NOMO-1 (cell line): ENCODE measurements around the gene SYT1.

Experiments
- DNase-seq, 2 experiments: peaks; one replicate each; lab custom pipeline; 2025; ENCODE audit not compliant: unreplicated experiment in 2 of 2; lab: John Stamatoyannopoulos, UW

The SYT1 gene

DNA sequence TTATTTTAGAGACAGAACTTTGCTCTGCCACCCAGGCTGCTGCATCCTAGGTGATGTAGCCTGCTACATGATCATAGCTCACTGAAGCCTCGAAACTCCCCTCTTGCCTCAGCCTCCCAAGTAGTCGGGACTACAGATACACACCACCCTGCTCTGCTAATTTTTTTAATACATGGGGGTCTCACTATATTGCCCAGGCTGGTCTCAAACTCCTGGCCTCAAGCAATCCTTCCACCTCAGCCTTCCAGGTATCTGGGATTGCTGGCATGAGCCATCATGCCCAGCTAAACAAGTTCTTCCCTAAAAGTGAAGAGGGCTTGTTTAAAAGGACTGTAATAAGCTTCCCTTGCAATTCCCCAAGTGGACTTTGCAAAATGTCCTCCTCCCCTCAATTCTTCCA lies 515.8 kb downstream of the SYT1 start:
- no peak for DNase-seq

DNA sequence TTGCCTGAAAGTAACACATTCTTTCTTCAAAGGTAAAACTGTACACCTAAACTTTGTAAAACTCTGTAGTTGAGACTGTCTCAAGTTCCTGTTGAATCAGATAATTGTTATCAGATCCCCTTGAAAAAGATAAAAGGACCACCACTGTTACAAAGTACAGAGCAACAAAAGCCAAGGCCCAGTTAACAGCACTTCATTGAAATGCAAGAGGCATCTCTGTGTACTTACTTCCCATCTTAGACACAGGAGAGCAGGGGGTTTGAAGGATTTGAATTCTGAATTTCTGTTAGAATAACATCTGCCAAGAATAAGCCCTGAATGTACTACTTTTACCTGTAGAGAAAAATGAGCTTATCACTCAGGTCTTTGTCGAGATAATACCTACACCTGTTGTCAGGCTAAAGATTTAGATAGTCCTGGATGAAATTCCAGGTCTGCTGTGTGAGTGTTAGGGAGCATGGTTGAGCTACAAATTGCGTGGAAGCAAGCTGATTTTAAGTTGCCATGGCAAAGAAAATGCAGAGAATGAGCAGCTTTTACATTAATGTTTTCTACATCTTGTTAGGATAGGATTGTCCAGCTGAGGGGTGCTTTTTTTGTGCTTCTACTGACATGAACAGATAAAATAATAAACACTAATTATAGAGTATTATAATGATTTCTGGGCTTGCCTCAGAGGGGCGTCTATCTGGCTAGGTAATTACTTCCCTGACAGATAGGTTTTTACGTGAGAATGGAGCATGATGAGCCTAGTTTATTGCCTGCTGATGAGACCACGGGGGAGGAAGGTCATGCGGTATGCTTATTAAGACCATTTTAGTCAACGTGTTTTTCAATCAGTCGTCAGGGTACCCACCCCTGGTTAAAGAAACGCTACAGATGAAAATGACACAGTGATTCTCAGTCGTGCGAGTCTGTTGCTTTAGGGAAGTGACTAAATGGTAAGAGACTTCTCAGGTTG lies 517.0 kb downstream of the SYT1 start:
- no peak for DNase-seq

DNA sequence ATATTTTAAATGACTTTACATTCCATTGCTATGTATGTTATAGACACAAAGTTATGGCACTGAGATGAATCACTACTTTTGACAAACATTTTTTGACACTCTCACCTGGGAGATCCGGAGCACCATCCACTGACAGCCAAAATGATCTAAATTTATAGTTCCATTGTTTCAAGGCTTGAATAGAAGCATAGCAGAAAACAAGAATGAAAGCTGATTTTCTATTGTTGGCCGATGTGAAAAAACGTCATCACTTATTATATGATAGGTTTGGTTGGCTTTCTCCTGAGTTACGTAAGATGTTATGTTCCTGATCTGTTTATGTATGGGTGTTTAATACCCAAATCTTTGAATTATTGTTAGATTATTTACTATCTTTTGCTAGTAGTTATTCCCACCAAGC lies 520.0 kb downstream of the SYT1 start:
- DNase-seq: no peak

DNA sequence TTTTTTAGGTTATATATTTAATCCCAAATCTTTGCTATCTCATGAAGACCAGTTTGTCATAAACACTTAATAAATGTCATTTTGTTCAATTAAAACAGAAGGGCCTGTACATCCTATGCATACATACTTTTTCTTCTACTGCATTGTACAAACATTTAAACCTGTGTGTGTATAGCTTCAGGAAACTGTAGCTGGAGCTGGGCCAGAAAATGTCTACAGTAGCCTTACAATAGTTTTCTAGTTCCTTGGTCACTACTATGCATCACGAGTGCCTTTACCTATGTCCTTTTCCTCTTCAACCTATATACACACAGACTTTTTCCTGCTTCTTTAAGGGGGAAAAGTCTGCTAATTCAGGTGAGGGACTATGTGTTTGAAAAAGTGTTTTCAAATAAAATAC lies 523.4 kb downstream of the SYT1 start:
- DNase-seq: no peak

DNA sequence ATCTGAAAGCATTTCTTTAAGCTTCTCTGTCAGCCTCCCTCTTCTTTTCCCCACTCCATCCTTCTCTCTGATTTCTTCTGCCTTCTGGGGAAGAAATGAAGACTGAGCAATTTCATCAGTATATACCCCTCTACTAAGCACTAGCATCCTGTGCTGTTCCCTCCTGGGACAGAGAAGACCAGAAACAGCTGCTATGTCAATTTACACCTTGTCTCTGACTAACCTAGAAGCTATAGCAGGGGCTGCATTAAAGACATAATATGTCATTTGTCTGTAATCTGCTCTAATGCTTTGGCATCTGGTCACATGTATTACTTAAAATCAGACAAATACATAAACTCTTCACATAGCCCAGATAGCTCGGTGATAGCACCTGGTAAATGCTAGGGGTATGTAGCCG lies 529.3 kb downstream of the SYT1 start:
- DNase-seq: no peak

DNA sequence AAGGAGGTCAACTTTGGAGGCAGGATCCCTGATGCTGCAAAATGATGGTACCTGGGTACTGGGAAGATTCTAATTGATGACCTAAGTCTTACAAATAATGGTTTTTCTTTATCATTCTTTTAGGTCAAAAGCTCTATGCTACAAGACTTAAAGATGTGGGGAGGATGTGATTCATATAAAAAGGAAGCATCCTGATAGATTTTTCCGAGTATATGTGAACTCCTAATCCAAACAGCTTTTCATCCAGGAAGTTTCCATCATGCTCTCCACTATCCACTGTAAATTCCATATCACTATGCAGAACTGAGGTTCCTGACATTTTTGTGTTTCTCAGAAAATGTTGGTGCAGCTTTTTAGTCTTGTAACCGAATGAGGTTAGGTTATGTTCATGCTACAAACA lies 533.0 kb downstream of the SYT1 start:
- no peak for DNase-seq

DNA sequence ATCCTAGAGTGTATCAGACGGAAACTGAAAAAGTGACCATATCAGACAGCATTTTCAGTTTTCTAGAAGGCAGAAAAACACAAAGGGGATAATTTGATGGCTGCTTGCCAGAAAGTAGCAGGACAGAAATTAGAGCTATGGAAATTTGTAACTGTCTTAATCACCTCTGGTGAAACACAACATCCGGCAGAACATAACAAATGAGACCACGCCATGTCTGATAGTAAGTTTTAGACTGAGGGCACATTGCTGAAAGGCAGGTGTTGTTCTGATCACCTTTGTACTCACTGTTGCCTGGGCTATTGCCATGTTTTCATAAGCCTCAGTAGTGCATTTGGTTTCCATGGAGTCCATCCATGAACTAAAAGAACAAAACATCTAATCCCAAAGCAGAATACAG lies 535.9 kb downstream of the SYT1 start:
- DNase-seq: no peak

DNA sequence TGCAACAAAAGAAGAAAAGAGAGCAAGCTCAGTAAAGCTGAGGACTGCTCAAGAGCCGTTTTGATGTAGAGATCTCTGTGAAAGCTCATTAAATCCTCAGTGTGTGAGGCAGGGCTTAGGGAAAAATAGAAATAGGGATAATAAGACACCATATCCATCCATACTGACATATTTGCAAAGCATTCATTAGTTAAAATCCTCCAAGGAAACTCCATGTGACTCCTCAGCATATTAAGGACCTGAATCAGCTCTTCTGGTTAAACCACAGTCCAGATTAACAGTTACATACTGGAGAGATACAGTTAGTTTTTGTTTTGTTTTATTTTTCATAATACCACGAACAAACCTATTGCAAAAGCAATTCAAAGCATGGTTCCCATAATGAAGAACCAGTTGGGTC lies 538.0 kb downstream of the SYT1 start:
- no peak for DNase-seq

DNA sequence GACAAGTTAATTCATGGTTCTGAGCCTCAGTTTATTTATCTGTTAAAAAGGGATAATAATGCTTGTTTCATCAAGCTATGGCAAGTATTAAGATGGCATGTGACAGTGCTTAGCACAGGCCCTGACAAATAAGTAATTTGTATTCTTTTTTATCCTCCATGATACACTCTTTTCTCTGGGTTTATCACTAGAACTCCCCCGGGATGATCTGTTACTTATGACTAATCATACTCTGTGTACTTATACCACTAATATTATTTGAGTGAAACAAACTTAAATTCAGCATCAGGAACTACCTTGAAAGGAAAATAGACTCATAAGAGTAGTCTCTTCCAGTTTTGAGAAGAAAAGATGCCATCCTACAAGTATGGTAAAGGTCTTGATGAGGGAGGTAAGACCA lies 542.4 kb downstream of the SYT1 start:
- no peak for DNase-seq

DNA sequence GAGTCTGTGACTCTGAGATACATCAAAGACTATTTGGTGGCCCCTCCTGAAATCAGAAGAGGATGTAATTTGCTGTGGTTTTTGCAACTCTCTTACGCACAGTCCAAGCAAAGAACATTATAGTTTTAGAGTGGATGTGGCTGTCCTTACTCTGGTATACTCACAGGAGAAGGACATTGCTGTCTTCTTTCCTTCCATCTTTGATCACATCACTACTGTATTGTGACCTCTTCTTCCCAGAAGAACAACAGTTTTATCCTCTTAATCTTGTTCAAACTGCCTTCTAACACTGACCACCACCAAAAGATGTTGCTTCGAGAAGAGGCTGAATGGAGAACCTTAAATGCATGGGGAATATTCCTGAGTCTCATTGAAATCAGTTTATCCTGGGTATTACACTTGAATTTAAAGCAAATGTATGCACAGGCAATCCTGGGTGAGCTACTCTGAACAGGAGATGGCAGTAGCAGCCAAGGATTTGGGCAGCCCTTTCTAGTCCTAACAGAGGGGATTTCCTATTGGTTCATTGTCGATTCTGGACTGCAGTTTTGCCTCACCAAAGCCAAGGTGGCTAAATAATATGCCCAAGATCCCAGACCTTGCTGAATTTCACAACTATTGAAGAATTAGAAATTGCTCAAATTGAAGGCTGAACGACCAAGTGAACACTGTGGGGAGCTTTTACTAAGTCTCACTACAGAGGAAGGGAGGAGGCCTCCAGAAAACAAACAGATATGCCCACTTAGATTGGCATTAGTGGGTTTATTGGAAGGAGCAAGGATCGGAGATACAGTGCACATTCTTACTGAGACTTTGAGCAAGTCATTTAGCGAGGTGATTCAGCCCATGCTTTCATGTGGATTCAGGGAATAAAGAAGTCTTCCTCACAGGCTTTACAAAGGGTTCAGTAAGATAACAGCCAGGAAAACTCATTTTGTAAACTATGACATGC lies 543.4 kb downstream of the SYT1 start:
- no peak for DNase-seq

DNA sequence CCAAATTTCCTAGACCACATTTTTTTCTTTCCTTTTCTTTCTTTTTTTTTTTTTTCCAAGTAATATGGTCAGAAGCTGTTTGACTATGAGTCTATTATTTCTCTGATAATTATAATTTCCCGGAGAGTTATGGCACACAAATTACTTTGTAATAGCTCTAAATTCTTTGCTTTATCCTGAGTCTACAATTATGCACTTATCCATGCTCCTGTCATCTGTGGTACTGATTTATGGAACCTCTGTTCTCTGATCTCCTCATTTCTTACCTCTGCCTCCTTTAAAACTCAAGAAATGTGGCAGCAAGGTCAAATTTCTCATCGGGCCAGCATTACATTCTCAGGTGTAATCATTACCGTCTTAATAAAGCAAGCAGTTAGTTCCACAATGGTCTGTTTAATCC lies 544.1 kb downstream of the SYT1 start:
- no peak for DNase-seq

DNA sequence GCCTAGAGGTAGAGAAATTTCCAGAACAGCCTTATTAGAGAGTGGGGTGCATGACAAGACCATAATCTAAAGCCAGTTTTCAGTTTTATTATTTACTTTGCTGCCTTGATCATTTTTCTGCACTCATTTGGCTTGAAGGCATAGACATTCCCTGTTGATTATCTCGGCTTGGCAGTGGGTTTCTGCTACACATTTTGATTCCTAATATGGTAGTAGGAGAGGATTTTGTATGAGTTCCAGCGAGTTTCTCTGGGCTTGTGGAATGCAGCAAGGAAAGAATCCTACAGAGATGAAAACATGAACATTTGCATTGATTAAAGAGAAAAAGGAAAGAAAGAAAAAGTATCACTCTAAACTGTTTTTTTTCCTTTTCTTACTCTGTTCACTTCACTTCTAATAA lies 545.0 kb downstream of the SYT1 start:
- DNase-seq: no peak

DNA sequence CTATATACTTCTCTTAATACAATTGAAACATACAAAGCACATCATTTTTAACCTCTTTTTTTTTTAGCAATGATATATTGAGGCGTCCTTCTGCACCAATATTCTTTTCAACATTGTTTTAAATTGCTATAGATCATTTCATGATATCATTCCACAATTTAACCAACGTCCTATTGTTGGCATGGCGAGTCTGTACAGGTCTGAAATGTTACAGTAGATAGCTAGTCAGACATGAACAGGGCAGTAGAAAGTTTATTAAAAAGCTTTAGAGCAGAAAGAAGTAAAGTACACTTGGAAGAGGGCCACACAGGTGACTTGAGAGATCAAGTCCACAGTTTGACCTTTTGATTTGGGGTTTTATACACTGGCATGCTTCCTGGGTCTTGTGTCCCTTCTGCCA lies 547.2 kb downstream of the SYT1 start:
- no peak for DNase-seq

DNA sequence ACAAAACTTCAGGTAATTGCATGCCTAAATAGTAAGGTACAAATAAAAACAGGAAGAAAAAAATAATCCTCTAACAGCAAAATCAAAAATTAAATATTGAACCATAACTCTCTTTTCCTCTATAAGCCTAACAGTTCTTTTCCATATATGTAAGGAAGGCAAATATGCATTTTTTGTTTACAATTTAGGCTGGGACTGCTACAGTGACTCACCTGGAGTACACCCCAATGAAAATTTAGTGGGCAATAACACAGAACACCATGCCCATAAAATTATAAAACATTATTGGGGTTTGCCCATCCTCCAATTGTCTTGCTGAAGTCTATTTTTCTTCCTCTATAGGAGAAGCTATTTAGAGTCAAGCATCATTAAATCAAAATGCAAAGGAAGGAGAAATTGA lies 549.2 kb downstream of the SYT1 start:
- no peak for DNase-seq

DNA sequence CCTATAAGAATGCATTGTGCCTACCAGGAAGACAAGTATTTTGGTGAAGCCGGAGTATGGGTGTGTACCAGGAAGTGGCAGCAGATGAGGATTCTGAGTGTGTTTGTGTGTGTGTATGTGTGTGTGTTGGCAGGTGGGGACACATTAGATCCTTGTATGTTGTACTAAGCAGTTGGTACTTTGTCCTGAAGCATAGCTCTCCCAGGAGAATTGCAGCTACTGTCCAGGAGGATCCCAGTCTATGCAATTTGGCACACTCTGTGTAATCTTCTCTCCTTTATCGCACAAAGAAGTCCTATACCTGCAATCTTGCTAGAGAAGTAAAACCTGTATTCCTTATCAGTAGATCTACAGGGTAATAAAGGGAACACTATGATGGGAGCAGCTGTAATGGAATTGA lies 549.7 kb downstream of the SYT1 start:
- no peak for DNase-seq

DNA sequence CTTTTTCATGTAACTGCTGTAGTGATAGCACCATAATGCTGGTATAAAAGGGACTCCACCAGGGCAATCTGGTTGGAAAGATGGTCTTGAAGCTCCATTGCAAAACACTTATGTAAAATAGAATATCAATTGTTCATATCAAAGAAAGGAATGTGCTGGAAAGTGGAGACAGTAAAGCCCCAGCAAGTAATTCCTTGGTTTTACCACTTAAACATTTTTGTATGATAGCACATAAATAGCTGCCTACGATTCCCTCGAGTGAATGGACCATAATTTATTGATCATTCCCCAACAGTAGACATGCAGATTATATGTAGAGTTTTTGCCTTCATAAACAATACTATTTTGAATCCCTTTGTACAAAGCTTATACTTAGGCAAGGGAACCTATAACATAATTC lies 550.7 kb downstream of the SYT1 start:
- DNase-seq: no peak

DNA sequence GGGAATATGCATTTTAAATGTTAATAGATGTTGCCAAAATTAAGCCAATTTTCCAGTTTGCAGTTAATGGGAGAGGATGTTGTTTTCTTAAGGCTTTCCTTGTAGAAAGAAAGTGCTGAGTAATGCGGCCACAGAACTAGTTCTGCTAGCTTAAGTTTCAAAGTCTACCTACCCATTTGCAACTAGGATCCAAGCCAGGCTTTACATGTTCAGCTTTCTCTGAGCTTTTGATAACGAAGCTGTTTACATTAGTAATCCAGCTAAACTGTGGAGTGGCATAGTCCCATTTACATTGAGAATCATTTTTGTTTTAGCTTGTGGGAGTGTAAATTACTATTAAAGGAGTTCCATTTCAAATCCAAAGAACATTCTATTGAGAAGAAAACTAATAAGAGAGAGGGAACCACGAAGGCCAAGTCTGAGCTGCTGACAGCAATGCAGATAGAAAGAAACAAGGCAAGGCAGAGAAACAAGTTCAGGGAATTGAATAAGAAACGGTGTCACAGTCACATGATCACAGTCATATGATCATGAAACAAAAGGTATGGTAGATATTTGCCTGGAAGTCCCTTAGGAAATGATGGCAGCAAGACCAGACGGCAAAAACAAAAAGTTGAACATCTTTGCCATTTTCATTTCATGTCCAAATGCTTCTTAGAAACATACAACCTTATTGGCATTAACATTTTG lies 551.3 kb downstream of the SYT1 start:
- DNase-seq: no peak

DNA sequence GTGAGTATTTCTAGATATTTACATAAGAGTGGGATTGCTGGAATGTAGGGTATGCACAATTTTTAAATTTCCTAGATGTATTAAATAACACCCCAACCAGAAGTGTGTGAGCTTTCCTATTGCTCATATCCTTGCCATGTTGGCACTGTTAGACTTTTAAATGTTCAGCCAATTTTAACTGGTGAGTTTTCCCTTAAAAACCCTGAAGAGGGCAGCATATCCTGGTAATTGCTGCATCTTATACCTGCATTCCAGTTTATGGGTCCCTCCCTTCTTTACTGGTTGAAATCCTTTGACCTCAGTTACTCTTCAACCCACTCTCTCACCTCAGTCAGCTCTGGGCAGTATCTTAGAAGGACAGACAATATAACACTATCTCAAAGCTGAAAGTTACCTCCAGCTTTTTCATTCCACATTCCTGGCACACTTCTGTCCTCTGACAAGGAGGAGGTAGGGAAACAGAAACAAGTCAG lies 555.6 kb downstream of the SYT1 start:
- DNase-seq: no peak

DNA sequence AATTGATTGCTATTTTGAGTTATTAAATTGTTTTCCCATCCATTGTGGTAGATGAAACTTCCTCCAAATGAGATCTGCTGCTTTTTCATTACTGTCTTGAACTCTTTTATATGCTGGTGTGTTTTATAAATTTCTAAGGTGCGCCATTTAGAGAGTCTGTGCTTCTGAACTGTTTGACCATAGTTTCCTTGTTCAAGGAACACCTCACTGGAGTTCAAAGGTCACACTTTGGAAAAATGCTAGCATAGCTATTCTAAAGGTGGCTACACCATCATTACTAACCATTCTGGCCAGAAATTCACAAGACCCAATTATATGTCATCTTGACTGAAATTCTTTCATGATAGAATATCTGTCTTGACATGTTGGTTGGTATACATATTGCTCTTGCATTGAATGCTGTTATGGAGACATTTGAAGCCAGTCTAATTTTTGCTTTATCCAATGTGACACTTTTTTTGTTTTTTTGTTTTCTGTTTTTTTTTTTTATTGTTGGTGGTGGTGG lies 556.7 kb downstream of the SYT1 start:
- no peak for DNase-seq

DNA sequence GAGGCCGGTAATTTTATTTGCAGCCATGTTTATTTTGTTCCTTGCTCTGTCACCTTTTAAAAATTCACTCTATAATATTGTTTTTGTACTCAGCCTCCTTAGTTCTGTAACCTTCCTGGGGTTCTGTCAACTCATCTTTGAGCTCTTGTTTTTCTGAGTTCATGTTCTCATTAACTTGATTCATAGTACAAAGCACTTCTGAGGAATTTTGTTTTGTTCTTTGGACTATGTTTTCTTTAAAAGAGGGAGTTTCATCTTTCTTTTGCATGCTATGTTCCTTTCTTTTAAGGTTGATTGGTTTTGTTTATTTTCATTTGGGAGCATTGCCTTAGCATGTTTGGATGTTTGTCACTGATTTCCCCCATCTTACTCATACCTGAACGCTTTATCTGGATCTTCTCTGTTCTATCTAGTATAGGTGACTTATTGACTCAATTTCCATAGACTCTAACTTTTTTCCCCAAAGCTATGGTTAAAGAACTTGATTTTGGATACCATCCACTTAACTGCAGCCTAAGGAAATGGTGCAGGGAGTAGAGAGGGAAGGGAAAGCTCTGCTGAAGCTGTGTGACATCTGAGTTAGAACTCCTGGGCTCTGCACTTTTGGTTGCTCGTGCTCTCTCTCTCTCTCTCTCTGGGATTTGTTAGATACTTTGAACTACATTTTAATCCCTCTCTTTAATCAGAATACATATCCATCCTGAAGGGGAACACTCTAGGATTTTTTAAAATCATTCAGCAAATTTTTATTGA lies 557.7 kb downstream of the SYT1 start:
- no peak for DNase-seq
